GM12892 (cell line): Measurements from ENCODE around the gene DCTN5.
"Not testable (repeated sequence)": the region's sequence is repeated elsewhere in the genome, so short reads cannot be mapped to it uniquely, and the experiment has no call there.

Experiments used
- DNase-seq: peaks from one replicate; pipeline ENCODE4 v3.0.0; 2011; ENCODE audit not compliant: insufficient read length
- FAIRE-seq: peaks from 2 replicates; lab custom pipeline; 2011; peaks lifted over from hg19 to GRCh38; lab: Jason Lieb, UNC
- POLR2A ChIP-seq: IDR thresholded peaks from 2 replicates; pipeline ENCODE4 v1.6.1; 2011; ENCODE audit warnings: low read depth, low read length, control low read depth
- POLR2AphosphoS5 ChIP-seq: IDR thresholded peaks from 2 replicates; pipeline ENCODE4 v1.6.1; 2011; ENCODE audit warnings: low read depth, low read length, control low read depth
- TAF1 ChIP-seq: IDR thresholded peaks from 2 replicates; pipeline ENCODE4 v1.6.1; 2011; ENCODE audit warnings: low read depth, mild to moderate bottlenecking, control low read depth, low read length, borderline replicate concordance

Gene DCTN5

DNA sequence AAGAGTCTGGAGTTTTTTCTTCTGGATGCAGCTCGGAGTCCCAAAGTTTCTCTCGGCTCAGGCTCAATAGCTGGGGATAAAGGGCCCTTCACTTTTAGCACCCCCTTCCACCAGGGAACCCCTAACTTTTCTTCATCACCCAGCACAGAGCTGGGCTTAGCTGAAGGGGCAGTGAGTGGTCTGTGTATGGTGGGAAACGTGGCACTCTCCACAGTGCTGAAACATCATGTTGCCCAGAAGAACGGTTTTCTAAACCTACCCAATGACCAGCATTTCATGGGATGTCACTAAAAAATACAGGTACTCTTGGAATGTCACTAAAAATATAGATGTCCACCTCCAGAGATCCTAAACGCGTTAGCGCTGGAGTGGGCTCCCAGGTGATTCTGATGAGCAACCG is 59.8 kb downstream of the DCTN5 start:
- FAIRE-seq (no peak), DNase-seq (no peak)
- no peak for TF ChIP-seq TAF1
- TF ChIP-seq POLR2AphosphoS5 = no peak
- no peak for TF ChIP-seq POLR2A

DNA sequence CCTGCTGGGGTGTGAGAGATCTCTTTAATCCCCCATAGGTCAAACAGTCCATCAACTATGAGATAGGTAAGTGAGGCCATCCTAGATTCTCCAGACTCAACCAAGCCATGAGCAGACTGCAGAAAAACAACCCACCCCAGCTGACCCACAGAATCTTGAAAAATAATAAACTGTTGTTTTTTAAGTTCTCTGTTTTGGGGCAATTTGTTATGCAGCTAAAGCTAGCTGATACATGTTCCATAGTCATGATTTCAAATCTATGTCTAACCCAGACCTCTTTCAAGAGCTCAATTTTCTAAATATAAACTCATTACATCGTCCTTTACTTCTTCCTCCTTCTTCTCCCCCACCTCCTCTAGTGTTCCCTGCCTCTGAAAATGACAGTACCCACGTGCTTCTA is 61.7 kb downstream of the DCTN5 start:
- DNase-seq (no peak), FAIRE-seq (no peak)
- TF ChIP-seq TAF1 (no peak), POLR2AphosphoS5 (no peak), POLR2A (no peak)

DNA sequence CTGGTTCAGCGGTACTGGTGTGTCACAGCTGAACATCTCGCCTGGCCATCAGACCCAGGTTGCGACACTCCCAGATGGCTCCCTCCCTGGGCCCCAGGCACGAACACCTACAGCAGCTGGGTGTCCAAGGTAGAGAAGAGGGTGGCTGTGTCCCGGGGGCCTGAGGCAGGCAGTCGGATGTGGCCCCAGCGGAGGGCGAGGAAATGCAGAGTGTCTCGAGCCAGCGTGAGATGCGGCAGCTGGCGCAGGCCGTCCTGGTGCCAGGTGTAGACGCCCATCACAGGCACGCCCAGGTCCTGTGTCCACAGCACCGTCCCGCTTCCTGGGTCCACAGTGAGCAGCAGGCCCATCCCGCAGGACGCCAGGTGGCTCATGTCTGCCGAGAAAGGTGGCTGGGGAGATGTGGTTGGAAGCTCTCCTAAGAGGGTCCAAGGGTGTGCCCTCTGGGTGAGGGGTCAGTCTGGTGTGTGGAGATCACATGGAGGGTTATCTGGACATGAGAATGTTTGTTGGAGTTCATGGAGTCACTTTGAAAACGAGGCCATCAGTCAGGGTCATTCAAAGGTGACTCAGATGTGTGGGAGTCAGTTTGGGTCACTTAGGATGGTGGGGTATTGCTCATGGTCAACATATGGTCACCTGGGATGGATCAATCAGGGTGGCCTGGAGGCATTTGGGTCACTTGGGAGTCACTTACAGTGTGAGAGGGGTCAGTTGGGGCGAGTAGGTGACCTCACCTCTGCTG is 63.7 kb downstream of the DCTN5 start:
- no peak for TF ChIP-seq POLR2AphosphoS5
- FAIRE-seq (no peak), DNase-seq (no peak)

DNA sequence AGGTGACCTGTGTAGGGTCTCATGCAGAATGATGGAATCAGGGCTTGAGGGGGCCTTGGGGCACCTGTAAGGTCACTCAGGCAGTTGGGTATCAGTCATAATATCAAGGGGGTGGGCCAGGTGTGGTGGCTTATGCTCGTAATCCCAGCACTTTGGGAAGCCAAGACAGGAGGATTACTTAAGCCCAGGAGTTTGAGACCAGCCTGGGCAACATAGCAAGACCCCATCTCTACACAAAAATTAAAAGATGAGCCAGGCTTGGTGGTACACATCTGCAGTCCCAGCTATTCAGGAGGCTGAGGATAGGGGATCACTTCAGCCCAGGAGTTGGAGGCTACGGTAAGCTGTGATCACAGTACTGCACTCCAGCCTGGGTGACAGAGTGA is 64.2 kb downstream of the DCTN5 start:
- no peak for FAIRE-seq
- DNase-seq = no peak
- TF ChIP-seq POLR2A = no peak
- no peak for TF ChIP-seq TAF1
- TF ChIP-seq POLR2AphosphoS5 = no peak

DNA sequence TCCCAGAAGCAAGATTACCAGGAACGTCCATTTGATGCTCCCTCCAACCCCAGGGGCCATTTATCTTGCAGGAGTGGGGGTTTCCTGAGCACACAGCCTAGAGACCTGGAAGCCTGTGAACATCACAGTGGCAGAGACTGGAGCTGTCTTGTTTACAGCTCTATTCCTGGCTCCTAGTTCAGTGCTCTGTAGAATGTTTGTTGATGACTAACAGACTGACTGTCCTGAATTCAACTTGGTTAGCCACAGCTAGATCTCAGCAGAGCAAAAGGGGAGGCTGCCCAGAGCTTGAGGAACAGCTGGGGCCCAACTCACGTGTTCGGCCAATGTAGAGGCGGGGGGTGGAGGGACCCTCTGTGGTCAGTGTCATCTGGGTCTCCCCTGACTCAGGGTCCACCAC is 65.2 kb downstream of the DCTN5 start:
- TF ChIP-seq POLR2AphosphoS5 (no peak), TAF1 (no peak)
- FAIRE-seq = no peak
- DNase-seq = no peak

DNA sequence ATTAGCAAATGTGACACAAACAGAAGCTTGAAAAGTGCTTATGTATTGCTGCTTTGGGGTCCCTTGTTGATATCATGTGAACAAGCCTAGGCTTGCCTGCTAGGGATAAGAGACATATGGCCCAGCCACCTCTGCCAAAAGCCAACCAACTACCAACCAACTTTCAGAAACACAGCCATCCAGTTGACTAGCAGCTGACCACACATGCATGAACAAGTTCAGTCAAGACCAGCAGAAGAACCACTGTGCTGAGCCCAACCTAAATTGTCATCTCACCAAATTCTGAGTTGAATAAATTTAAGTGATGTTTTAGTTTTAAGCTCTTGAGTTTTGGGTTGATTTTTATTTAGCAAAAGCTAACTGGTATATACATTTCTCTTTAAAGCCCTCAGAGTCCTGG is 68.3 kb downstream of the DCTN5 start:
- no peak for DNase-seq
- no peak for TF ChIP-seq POLR2AphosphoS5
- no peak for TF ChIP-seq POLR2A
- no peak for TF ChIP-seq TAF1
- no peak for FAIRE-seq

DNA sequence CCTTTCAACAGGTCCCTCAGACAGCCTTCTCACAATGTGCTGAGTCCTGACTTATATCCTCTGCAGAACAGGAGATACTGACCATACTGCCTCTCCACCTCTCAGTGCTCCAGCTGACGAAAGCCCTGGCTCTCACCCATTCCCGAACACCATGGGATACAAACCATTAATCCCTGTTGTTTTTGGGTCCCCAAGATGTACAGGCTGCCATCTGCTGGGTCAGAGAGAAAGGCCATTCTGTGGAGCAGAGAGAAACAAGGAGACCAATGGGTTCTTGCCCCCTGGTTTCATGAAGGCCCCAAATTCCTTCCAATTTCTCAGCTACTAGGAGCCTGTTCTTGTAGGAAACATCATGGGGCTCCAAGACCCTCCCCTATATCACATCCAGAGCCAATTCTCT is 68.7 kb downstream of the DCTN5 start:
- no peak for TF ChIP-seq POLR2A
- DNase-seq (no peak), FAIRE-seq (no peak)

DNA sequence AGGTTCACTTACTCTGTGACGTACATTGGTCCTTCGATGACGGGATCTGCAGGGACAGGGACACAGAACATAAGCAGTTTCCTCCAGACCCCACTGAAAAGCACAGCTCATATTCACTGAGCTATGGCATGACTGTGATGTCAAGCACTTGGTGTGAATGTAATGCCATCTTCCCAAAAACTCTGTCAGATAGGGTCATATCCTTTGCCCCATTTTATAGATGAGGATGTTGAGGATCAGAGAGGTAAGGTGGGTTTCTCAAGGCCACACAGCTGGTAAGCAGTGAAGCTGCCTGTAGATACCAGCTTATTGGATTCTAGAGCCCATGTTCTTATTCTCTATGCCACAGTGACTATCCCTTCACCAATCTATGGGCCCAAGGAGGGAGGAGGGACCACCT is 69.2 kb downstream of the DCTN5 start:
- no peak for TF ChIP-seq TAF1
- TF ChIP-seq POLR2A = no peak
- no peak for TF ChIP-seq POLR2AphosphoS5
- DNase-seq (no peak), FAIRE-seq (no peak)

DNA sequence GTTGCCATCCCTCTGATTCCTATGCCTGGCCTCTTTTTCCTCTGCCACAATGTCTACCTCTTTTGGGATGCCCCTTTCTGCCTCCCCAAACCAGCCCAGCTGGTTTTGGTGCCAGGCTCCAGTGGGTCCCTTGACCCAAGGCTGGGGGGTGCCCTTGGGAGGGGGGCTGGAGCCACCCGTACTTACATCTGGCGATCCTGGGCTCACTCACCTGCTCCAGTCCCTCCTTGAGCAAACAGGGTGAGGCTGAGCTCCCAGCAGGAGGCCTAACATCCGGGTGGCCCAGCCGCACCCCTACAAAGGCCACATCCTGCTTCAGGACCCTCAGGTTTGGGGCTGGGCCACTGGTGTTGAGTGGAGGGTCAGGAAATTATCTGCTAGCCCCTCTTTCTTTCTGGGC is 70.5 kb downstream of the DCTN5 start:
- FAIRE-seq (no peak), DNase-seq (no peak)
- TF ChIP-seq POLR2AphosphoS5 (no peak), TAF1 (no peak), POLR2A (no peak)

DNA sequence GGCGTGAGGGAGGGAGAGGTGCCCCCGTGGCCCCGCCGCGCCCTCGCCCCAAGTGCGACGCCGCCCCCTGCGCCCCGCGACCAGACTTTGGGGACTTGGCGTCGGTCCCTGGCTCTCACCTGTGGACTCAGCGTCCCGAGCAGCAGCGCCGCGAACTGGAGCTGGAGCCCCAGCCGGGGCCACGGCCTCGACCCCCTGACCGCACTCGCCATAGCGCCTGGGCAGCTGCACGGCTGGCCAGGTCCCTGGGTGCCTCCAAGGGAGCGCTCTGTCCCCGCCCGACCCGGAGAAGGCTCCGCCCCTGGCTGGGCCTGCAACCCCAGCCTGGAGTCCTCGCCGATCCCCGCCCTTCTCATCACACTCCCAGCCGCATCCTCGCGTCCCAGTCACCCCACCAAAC is 71.7 kb downstream of the DCTN5 start, which contains the start of gene ERN2:
TSS of gene ERN2 (minus strand) at position 247 of the 400 bp plus-strand sequence. CDS start at position 212, 35 bp downstream.
- TF ChIP-seq POLR2AphosphoS5 (no peak), POLR2A (no peak), TAF1 (no peak)
- DNase-seq (no peak), FAIRE-seq (no peak)

DNA sequence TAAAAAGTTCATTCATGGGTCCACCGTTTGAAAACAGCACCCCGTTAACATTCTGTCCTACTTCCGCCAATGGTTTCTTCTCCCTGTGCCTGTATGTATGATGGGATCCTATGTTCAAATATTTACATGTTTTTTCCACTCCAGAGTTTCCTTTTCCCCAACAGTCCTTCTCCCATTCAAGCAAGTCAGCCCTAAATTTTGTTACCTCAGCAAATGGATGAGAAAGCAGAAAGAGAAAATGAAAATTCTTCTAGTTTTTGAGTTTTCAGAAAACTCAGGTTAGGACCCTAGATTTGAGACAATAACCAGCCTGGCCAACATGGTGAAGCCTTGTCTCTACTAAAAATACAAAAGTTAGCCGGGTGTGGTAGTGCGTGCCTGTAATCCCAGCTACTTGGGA is 75.2 kb downstream of the DCTN5 start:
- TF ChIP-seq TAF1 (no peak), POLR2A (no peak), POLR2AphosphoS5 (no peak)
- DNase-seq = no peak
- no peak for FAIRE-seq

DNA sequence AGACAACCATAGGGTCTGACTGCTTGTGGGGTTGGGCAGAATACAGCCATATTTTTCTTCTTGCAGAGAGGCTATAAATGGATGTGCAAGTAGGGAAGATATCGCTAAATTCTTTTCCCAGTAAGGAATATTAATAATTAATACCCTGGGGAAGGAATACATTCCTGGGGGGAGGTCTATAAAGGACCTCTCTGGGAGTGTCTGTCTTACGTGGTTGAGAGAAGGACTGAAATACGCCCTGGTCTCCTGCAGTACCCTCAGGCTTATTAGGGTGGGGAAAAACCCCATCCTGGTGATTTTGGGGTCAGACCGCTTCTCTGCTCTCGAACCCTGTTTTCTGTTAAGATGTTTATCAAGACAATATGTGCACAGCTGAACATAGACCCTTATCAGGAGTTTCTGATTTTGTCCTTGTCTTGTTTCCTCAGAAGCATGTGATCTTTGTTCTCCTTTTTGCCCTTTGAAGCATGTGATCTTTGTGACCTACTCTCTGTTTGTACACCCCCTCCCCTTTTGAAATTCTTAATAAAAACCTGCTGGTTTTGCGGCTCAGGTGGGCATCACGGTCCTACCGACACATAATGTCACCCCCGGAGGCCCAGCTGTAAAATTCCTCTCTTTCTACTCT is 81.5 kb downstream of the DCTN5 start:
- FAIRE-seq, DNase-seq: not testable (repeated sequence)
